Inferior parietal cortex (tissue), 1 donor: ENCODE data around the gene ZFYVE27.
A peak's percentile ranks its signal among the peaks of the same experiment; 100 is the strongest.

ENCODE experiments used
- DNase-seq: peaks from one replicate; pipeline ENCODE4 v3.0.0-alpha.2; 2016; ENCODE audit errors: extremely low spot score

The ZFYVE27 gene

GRCh38 chr10:97748116-97748515 is 11.2 kb downstream of the ZFYVE27 start:
- DNase-seq = no peak

GRCh38 chr10:97752956-97753355 is 16.0 kb downstream of the ZFYVE27 start:
- no peak for DNase-seq

GRCh38 chr10:97754726-97755125 is 17.8 kb downstream of the ZFYVE27 start:
- no peak for DNase-seq

GRCh38 chr10:97755718-97756117 is 18.8 kb downstream of the ZFYVE27 start:
- DNase-seq = no peak

- DNase-seq = no peak
These were observed 20.5 kb downstream of the ZFYVE27 start for GRCh38 chr10:97757471-97757870.

GRCh38 chr10:97759158-97759887 is 22.4 kb downstream of the ZFYVE27 start:
- peak; percentile 66 for DNase-seq

DNA sequence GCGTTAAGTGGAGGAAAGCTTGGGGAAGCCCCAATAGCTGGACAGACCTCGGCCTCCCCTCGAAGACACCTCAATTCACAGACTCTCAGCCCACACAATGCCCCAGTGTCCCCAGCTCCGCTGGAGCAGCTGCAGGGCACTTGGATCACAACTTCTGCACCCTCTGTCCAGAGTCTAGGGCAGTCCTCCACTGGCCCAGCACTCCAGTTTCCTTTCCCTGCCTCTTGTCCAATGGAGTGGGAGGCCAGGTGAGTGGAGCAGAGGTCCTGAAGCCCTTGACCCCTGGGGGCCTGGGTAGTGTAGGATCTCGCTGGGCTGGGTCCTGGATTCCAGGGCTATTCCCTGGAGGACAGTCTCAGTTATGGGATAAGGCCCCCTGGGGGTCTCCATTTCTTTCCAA is 23.0 kb downstream of the ZFYVE27 start:
- no peak for DNase-seq

- no peak for DNase-seq
These were observed 23.7 kb downstream of the ZFYVE27 start for GRCh38 chr10:97760461-97761257.

DNA sequence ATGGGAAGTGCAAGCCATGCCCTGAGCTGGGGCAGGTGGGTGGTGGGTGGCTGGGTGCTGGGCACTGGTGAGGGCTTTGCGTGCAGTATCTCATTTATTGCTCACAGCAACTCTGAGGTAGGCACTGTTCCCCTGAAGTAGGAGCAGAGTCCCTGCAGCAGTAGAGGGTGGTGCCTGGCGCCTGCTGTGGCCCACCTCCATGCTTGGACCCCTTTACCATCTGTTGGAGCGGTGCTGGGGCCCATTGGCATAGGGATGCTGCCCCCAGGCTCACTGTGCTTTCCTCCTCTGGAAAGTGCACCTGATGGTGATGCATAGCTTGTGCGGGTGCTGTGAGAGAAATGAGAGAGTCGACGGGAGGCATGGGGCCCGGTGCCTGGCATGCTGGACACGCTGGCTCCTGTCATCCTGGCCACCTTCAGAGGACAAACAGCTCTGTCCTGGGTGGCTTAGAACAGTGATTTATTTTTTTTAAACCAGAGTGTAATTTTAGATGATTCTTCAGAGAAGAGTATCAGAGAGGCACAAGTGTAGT is 24.5 kb downstream of the ZFYVE27 start:
- no peak for DNase-seq

- no peak for DNase-seq
These were observed 25.1 kb downstream of the ZFYVE27 start for GRCh38 chr10:97762056-97762455.

DNA sequence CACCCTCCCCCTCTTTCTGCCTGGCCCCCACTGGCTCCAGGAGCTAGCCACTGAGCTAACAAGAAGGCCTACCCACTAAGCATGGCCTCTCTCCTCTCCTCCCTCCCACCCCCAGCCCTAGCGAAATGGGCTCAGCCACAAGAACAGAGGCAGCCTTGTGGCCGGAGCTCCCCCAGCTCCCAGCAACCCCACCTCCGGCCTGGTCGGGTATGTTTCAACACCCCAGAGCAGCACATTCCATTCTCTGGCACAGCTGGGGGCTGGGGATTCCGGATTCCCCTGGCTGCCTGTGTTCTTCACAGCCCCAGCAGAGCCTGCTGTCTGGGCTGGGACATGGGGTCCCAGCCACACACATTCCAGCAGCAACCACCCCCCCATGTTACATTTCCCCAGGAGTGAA is 25.9 kb downstream of the ZFYVE27 start:
- no peak for DNase-seq

GRCh38 chr10:97763411-97763810 is 26.5 kb downstream of the ZFYVE27 start:
- DNase-seq = no peak

GRCh38 chr10:97763947-97764346 is 27.0 kb downstream of the ZFYVE27 start:
- DNase-seq = no peak

DNA sequence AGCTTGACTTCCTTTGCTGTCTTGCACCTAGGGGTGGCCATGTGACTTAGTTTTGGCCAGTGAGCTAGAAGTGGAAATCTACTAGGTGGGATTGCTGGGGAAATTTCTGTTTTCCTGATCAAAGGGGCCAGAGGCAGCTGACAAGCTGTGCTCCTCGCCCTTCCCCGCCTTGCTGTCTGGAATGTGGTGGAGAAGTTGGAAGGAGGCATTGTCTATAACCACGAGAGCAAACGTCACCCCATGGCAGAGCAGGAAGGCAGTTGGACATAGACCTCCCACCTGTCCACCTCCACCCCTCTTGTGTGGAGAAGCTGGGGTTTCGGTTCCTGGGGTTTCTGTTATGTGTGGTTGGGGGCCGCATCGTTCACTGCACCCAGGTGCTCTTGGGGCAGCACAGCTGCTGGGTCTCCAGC is 27.6 kb downstream of the ZFYVE27 start:
- DNase-seq = no peak

GRCh38 chr10:97765201-97765600 is 28.3 kb downstream of the ZFYVE27 start:
- no peak for DNase-seq

DNA sequence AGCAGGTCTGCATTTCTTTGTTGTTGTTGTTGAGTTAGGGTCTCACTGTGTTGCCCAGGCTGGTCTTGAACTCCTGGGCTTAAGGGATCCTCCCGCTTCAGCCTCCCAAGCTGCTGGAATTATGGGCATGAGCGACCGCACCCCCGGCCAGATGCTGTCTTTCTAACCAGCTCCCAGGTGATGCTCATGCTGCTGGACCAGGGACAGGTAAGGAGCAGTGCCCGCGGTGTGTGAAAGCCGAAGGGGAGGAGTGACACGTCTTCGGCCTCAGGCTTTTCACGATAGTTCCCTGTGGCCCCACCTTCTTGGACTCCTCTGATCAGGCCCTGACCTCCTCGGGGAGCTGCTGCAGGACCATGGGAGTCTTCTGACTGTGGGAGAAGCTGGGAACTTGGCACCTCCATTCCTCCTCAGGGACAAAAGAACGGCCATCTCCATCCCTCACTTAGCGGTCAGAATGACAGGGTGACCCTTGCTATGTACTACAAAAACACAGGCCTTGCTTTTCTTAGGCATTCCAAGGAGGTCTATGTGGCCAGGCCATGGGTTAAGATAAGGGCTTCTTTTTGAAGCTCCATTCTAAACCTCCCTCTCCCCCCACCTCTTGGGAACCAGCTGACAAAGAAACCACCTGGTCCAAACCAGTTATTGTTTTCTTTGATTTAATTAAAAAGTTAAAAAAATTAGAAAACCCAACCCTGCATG is 29.3 kb downstream of the ZFYVE27 start:
- DNase-seq = no peak

GRCh38 chr10:97766996-97767924 is 30.3 kb downstream of the ZFYVE27 start:
- no peak for DNase-seq

DNA sequence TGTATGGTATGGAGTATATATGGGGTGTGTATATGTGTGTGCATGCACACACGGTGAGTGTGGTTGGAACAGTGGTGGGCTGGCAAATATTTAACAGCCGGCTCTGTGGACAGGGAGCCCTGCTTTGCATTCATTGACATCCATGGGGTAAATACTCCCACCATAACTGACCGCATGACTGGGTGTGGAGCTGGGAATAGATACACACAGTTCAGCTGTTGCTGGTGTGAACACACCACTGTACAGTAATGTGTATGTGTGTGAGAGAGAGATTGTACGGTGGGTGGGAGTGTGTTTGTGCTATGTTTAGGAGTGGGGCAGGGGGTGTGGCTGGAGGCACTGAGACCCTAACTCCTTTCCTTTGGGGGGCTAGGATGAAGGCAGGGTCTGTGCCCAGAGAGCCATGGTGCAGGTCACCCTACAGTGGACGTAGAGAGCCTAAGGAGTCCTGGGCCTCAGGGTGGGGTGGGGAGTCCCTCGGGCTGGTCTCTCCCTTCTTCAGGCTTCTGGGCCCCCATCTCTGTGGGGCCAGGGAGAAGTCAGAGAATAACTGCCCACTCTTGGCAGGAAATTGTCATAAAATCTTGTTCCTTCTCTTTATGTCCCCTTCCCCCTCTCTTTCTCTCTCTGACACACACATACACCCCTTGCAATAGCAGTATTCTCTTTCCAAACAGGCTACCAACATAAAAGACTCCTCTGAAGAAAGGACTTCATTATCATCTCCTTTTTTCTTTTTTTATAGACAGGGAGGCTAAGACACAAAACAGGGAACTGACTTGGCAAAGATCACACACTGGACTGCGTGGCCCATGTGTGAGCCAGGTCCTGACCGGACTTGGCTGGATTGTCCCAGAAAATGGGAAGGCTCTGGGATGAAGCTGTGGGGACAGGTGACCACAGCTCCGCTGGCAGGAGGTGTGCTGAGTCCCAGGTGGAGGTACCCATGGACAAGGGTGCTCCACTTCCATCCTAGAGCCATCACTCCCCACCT is 31.7 kb downstream of the ZFYVE27 start:
- DNase-seq = no peak

DNA sequence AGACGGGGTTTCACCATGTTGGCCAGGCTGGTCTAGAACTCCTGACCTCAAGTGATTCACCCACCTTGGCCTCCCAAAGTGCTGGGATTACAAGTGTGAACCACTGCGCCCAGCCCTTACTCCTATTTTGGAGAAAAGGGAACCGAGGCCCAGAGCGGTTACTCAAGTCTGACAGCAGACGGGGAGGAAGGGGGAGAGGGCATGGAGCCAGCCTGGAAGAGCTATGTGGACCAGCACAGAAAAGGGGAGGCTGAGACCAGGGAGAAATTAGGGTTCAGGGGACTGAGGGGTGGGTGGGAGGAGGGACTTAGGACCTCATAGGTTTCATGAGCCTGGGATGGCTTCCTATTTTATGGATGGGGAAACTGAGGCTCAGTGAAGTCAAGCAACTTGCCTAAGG is 33.3 kb downstream of the ZFYVE27 start:
- no peak for DNase-seq
